ENCODE measurements around the gene ESYT2.

GRCh38 chr7:158754746-158755444 is 74.4 kb downstream of the ESYT2 start:
- TF ChIP-seq CTCF (IDR thresholded peaks at IDR 0.05; ENCODE audit: poor library complexity): no peak
- TF ChIP-seq EZH2 (IDR thresholded peaks at IDR 0.05; ENCODE audit: borderline replicate concordance): no peak
- no peak for TF ChIP-seq EZH2phosphoT487 (IDR thresholded peaks at IDR 0.05; ENCODE audit: low read depth, severe bottlenecking, unreplicated experiment)

Measured in hepatocyte (in vitro differentiated cells).